Liver (tissue), 3 donors: ENCODE data around the gene NDUFS1.

ENCODE experiments used
- EGR1 ChIP-seq, 2 donors: IDR thresholded peaks; 2 replicates each; pipeline ENCODE4 v1.6.1; 2016 to 2018; ENCODE audit warnings: antibody characterized with exemption in 2 of 2, low read depth in 2 of 2
- GABPA ChIP-seq, 2 donors: IDR thresholded peaks in 1 of 2; conservative IDR thresholded peaks in 1 of 2; 2 replicates each; pipeline ENCODE4 v1.6.1; 2016; ENCODE audit warnings: antibody characterized with exemption in 2 of 2, mild to moderate bottlenecking in 1 of 2, moderate library complexity in 1 of 2
- HNF4G ChIP-seq: IDR thresholded peaks from 2 replicates; pipeline ENCODE4 v1.6.1; 2016; ENCODE audit warnings: antibody characterized with exemption
- JUND ChIP-seq, 2 donors: IDR thresholded peaks; 2 replicates each; pipeline ENCODE4 v1.6.1; 2016; ENCODE audit warnings: antibody characterized with exemption in 2 of 2
- RAD21 ChIP-seq, 2 donors: IDR thresholded peaks; 2 replicates each; pipeline ENCODE4 v1.6.1; 2016; ENCODE audit warnings: antibody characterized with exemption in 2 of 2, mild to moderate bottlenecking in 2 of 2
- REST ChIP-seq: IDR thresholded peaks from 2 replicates; pipeline ENCODE4 v1.6.1; 2016; ENCODE audit warnings: antibody characterized with exemption, mild to moderate bottlenecking
- YY1 ChIP-seq: IDR thresholded peaks from 2 replicates; pipeline ENCODE4 v1.6.1; 2016; ENCODE audit warnings: antibody characterized with exemption, mild to moderate bottlenecking
- TF ChIP-seq, protein P1 (sequence below): fragments of 150-350 bp; IDR thresholded peaks from 2 replicates; pipeline ENCODE4 v1.5.1; 2017; ENCODE audit warnings: improper control_type of control experiment, low read depth, low read length; ENCODE audit not compliant: missing input control
- TF ChIP-seq, protein P2 (sequence below): IDR thresholded peaks from 2 replicates; pipeline ENCODE4 v1.6.1; 2016; ENCODE audit warnings: antibody characterized with exemption
- donor health status: healthy.
- donor health status: healthy.

- TF ChIP-seq, protein P1, sequence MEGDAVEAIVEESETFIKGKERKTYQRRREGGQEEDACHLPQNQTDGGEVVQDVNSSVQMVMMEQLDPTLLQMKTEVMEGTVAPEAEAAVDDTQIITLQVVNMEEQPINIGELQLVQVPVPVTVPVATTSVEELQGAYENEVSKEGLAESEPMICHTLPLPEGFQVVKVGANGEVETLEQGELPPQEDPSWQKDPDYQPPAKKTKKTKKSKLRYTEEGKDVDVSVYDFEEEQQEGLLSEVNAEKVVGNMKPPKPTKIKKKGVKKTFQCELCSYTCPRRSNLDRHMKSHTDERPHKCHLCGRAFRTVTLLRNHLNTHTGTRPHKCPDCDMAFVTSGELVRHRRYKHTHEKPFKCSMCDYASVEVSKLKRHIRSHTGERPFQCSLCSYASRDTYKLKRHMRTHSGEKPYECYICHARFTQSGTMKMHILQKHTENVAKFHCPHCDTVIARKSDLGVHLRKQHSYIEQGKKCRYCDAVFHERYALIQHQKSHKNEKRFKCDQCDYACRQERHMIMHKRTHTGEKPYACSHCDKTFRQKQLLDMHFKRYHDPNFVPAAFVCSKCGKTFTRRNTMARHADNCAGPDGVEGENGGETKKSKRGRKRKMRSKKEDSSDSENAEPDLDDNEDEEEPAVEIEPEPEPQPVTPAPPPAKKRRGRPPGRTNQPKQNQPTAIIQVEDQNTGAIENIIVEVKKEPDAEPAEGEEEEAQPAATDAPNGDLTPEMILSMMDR = no peak
- no peak for TF ChIP-seq GABPA (IDR thresholded peaks at IDR 0.05 in 1 of 2, conservative IDR thresholded peaks at IDR 0.05 in 1 of 2)
- no peak for TF ChIP-seq RAD21 (IDR thresholded peaks at IDR 0.05)
- no peak for TF ChIP-seq REST
- TF ChIP-seq JUND (IDR thresholded peaks at IDR 0.05) = no peak
- no peak for TF ChIP-seq EGR1 (IDR thresholded peaks at IDR 0.05; ENCODE audit: low read depth in 2 of 2)
- TF ChIP-seq, protein P2, sequence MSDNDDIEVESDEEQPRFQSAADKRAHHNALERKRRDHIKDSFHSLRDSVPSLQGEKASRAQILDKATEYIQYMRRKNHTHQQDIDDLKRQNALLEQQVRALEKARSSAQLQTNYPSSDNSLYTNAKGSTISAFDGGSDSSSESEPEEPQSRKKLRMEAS = no peak
- TF ChIP-seq YY1 = no peak
- no peak for TF ChIP-seq HNF4G
Measured at GRCh38 chr2:206176901-206177300, 17.7 kb upstream of the NDUFS1 start.
